Fibroblast of villous mesenchyme (primary cell): ENCODE data around the gene GAS5. TPM values are rescaled to one million over a fixed set of nuclear protein-coding genes. Genes with fewer than 3 reads are reported as not detected.
"Not testable (repeated sequence)": the region's sequence is repeated elsewhere in the genome, so short reads cannot be mapped to it uniquely, and the experiment has no call there.

ENCODE experiments used
- DNase-seq: peaks from one replicate; pipeline ENCODE4 v3.0.0-alpha.2; 2010; ENCODE audit warnings: low read depth
- H3K4me3 ChIP-seq: 2 replicates; pipeline ENCODE4 v1.5.1; 2011; ENCODE audit warnings: low read depth, mild to moderate bottlenecking, low read length
- CTCF ChIP-seq: IDR thresholded peaks from 2 replicates; pipeline ENCODE4 v1.5.1; 2012; ENCODE audit warnings: low read depth, mild to moderate bottlenecking, low read length; ENCODE audit not compliant: insufficient read depth
- total RNA-seq: library from RNA; depleted of rRNA; stranded (reverse); fragments of >200 nt; gene quantifications from 2 replicates; pipeline ENCODE4 v1.2.3, GENCODE V29; 2012

Gene GAS5
- total RNA-seq, 1 donor: 367 TPM

DNA sequence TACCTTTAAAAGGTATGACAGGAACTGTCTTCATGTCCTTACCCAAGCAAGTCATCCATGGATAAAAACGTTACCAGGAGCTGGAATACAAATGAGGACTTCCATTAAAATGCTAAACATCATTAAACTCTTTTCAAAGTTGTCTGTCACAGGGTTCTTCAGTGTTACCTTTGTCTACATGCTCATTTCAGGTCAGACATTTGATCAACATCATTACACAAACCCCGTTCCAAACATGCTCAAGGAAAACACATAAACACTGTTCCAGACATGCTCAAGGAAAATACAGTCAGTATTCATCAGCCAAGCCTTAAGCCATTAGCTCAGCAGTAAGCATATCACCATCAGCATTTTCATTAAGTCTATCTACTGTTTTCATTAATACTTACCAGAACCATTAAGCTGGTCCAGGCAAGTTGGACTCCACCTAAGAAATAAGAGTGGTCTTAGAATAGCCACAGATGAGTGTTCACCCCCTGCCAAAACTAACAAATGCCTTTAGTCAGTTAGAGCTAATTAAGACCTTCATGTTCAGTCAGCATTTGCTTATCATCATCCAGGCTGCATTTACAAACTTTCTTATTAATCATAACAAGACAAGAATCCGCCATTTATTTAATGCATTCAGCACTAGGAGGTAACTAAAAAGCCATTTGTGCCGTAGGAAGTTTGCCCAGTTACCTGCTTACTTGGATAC is 2.2 kb downstream of the GAS5 start:
- no peak for DNase-seq
- peak overlapping the region; percentile 82 for H3K4me3 ChIP-seq
- TF ChIP-seq CTCF: no peak

DNA sequence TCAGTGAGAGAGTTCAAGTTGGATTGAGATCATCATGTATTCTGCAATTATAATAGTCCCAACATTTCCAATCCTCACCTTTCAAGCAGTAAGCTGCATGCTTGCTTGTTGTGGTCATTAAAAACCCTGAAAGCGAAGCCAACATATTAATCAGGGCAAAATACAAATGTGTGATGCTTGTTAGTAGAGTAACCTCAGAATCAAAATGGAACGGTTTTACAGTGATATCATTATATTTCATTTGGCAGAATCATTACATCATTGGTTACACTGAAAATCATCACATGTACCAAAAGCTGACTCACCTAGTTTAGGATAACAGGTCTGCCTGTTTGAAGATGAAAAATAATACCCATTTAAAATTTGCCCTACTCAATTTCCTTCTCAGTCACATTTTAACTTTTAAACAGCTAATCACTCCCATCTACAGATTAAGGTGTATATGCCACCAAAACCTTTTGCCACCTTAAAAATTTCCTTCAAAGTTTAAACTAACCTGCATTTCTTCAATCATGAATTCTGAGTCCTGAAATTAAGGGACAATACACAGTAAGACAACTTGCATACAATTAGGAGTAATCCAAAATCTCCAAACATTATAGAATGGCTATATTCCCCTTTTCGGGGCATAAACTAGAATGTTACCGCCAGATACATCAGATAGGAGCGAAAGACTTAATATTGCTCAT is 3.5 kb downstream of the GAS5 start:
- TF ChIP-seq CTCF: no peak
- H3K4me3 ChIP-seq: peak overlapping the region; percentile 82
- no peak for DNase-seq

GRCh38 chr1:173863224-173864161 is 4.3 kb downstream of the GAS5 start:
- no peak for DNase-seq
- TF ChIP-seq CTCF: no peak
- H3K4me3 ChIP-seq: no peak overlapping the region

DNA sequence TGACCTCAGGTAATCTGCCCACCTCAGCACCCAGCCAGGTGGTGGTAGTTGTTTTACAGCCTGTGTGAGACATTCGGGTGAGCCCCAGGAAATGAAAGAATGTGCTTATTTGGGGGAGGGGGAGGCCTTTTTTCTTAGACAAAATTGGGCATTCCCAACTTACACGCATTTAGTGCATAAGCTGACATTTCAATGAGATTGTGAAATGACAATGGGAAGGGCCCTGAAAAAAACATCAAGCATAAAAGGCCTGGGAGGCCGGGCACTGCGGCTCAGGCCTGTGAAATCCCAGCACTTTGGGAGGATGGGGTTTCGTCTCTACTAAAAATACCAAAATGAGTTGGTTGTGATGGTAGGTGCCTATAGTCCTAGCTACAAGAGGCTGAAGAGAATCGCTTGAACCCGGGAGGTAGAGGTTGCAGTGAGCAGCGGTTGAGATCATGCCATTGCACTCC is 5.0 kb downstream of the GAS5 start:
- no peak for DNase-seq
- TF ChIP-seq CTCF: no peak
- H3K4me3 ChIP-seq: no peak overlapping the region

GRCh38 chr1:173862146-173862768 is 5.5 kb downstream of the GAS5 start:
- not testable (repeated sequence) for DNase-seq, H3K4me3 ChIP-seq

DNA sequence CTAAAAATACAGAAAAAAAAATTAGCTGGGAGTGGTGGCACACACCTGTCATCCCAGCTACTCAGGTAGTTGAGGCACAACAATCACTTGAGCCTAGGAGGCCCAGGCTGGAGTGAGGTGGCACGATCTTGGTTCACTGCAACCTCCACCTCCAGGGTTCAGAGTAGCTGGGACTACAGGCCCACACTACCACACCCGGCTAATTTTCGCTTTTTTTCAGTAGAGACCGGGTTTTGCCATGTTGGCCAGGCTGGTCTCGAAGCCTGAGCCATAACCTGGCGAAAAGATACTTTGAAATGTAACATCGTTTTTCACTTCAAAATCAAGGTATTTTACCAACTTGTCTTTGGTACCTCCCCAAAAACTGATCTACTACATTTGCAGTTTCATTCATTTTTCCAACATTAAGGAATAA is 6.1 kb downstream of the GAS5 start:
- DNase-seq: no peak
- TF ChIP-seq CTCF: no peak
- no peak overlapping the region for H3K4me3 ChIP-seq

GRCh38 chr1:173860065-173860464 is 7.7 kb downstream of the GAS5 start:
- no peak overlapping the region for H3K4me3 ChIP-seq
- TF ChIP-seq CTCF: no peak
- DNase-seq: no peak

DNA sequence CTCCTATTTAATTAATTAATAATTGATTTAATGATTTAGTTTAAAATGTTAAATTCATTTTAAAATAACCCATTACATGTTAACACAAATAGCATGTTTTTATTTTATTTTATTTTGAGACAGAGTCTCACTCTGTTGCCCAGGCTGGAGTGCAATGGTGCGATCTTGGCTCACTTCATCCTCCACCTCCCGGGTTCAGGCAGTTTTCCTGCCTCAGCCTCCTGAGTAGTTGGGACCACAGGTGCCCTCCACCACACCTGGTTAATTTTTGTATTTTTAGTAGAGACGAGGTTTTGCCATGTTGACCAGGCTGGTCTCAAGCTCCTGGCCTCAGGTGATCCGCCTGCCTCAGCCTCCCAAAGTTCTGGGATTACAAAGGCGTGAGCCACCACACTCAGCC is 8.2 kb downstream of the GAS5 start:
- not testable (repeated sequence) for H3K4me3 ChIP-seq, DNase-seq
